GM12878 (cell line): ENCODE results near the gene SEPSECS. TPM values are rescaled to one million over a fixed set of nuclear protein-coding genes. Genes with fewer than 3 reads are reported as not detected.

Experiments
- ATAC-seq: fragments of 200-7000 bp; cut with Tn5 transposase; 3 replicates; pipeline ENCODE4 v1.9.1; 2020; ENCODE audit warnings: mild to moderate bottlenecking, moderate library complexity
- BruUV-seq: library from RNA; stranded (reverse); fragments of 400-500 nt; replicated peaks from 2 replicates; lab custom pipeline; 2021; lab: Mats Ljungman, UMichigan
- CTCF ChIA-PET: fragments of 300-600 bp; sonication (Branson Sonifier 250); formaldehyde crosslinking; extraction: SDS; loops from one replicate; lab custom pipeline; 2021; ENCODE audit warnings: inconsistent platforms; lab: Yijun Ruan, JAX
- POLR2A ChIA-PET: fragments of 350-600 bp; formaldehyde crosslinking; extraction: SDS; loops from one replicate; lab custom pipeline; 2021; ENCODE audit warnings: inconsistent platforms; lab: Charles Lee
- RAD21 ChIA-PET: fragments of 300-600 bp; sonication (Branson Sonifier 250); formaldehyde crosslinking; loops from one replicate; lab custom pipeline; 2023; ENCODE audit warnings: antibody characterized with exemption; ENCODE audit not compliant: unreplicated experiment; lab: Charles Lee
- SMC1A ChIA-PET: fragments of 300-600 bp; sonication (Branson Sonifier 250); formaldehyde crosslinking; loops from one replicate; lab custom pipeline; 2023; ENCODE audit not compliant: unreplicated experiment, uncharacterized antibody; lab: Charles Lee
- DNase-seq: peaks from one replicate; pipeline ENCODE4 v3.0.0-alpha.2; 2011; ENCODE audit warnings: low read depth, low spot score
- FAIRE-seq: peaks from 3 replicates; lab custom pipeline; 2011; peaks lifted over from hg19 to GRCh38; lab: Jason Lieb, UNC
- H2AFZ ChIP-seq: 2 replicates; pipeline ENCODE4 v1.6.0; 2011; ENCODE audit warnings: low read depth, low read length, control low read depth; ENCODE audit not compliant: control insufficient read depth
- H3K27ac ChIP-seq: 2 replicates; pipeline ENCODE4 v1.5.1; 2011; ENCODE audit warnings: control low read depth; ENCODE audit not compliant: control insufficient read depth, insufficient read depth
- H3K27me3 ChIP-seq, 2 experiments: replicated peaks in 1 of 2; 2 replicates each; pipeline versions ENCODE4 v1.6.0 to v1.6.1; 2011; ENCODE audit warnings: low read length in 1 of 2; ENCODE audit not compliant: control insufficient read depth in 2 of 2, insufficient read depth in 2 of 2
- H3K36me3 ChIP-seq, 2 experiments: 2 replicates each; pipeline ENCODE4 v1.5.1; 2011; ENCODE audit warnings: low read length in 1 of 2; ENCODE audit not compliant: control insufficient read depth in 2 of 2, insufficient read depth in 2 of 2
- H3K4me1 ChIP-seq: 2 replicates; pipeline ENCODE4 v1.6.1; 2011; ENCODE audit warnings: mild to moderate bottlenecking, low read length, moderate library complexity, mixed read lengths; ENCODE audit not compliant: control insufficient read depth, insufficient read depth
- H3K4me2 ChIP-seq: 2 replicates; pipeline ENCODE4 v1.6.0; 2011; ENCODE audit warnings: control low read depth; ENCODE audit not compliant: control insufficient read depth, insufficient read depth
- H3K4me3 ChIP-seq: fragments of 200-600 bp; sonication (generic); 2 replicates; pipeline ENCODE4 v1.5.1; 2016
- H3K79me2 ChIP-seq: 2 replicates; pipeline ENCODE4 v1.6.0; 2011; ENCODE audit warnings: low read length; ENCODE audit not compliant: control insufficient read depth, insufficient read depth
- H3K9ac ChIP-seq: 2 replicates; pipeline ENCODE4 v1.8.0; 2011; ENCODE audit warnings: low read length, control low read depth, mixed read lengths; ENCODE audit not compliant: control insufficient read depth, insufficient read depth
- H3K9me3 ChIP-seq: replicated peaks from 3 replicates; pipeline ENCODE4 v1.5.1; 2011; ENCODE audit warnings: mild to moderate bottlenecking, low read length; ENCODE audit not compliant: control insufficient read depth, insufficient read depth
- H4K20me1 ChIP-seq: 2 replicates; pipeline ENCODE4 v1.6.0; 2011; ENCODE audit not compliant: control insufficient read depth, insufficient read depth
- ATF3 ChIP-seq: IDR thresholded peaks from 2 replicates; pipeline ENCODE4 v1.6.1; 2011; ENCODE audit warnings: low read depth, mild to moderate bottlenecking, low read length, moderate library complexity, borderline replicate concordance; ENCODE audit errors: extremely low read depth
- ATF7 ChIP-seq: fragments of 450-650 bp; IDR thresholded peaks from 2 replicates; pipeline ENCODE4 v1.6.1; 2016; ENCODE audit warnings: low read depth, mild to moderate bottlenecking
- CREB1 ChIP-seq: IDR thresholded peaks from 2 replicates; pipeline ENCODE4 v1.6.1; 2012; ENCODE audit warnings: low read depth, mild to moderate bottlenecking, inconsistent platforms
- ESRRA ChIP-seq: IDR thresholded peaks from 2 replicates; pipeline ENCODE4 v1.6.1; 2012; ENCODE audit warnings: mild to moderate bottlenecking, low read length, improper control_type of control experiment
- HDAC2 ChIP-seq: fragments of 200-600 bp; sonication (generic); IDR thresholded peaks from 2 replicates; pipeline ENCODE4 v1.6.1; 2017
- MXI1 ChIP-seq: fragments of 150-350 bp; IDR thresholded peaks from 2 replicates; pipeline ENCODE4 v1.6.1; 2011; ENCODE audit warnings: low read depth, mild to moderate bottlenecking, inconsistent platforms, low read length, improper control_type of control experiment
- NBN ChIP-seq: fragments of 450-650 bp; IDR thresholded peaks from 2 replicates; pipeline ENCODE4 v1.6.1; 2016
- NFXL1 ChIP-seq: fragments of 450-650 bp; IDR thresholded peaks from 2 replicates; pipeline ENCODE4 v1.6.1; 2017; ENCODE audit warnings: antibody characterized with exemption, mild to moderate bottlenecking, borderline replicate concordance
- PAX5 ChIP-seq: IDR thresholded peaks from 2 replicates; pipeline ENCODE4 v1.6.1; 2011; ENCODE audit warnings: low read depth, low read length, borderline replicate concordance
- RFX5 ChIP-seq: IDR thresholded peaks from 2 replicates; pipeline ENCODE4 v1.6.1; 2011; ENCODE audit warnings: low read depth, low read length, improper control_type of control experiment
- SIN3A ChIP-seq: IDR thresholded peaks from 2 replicates; pipeline ENCODE4 v1.6.1; 2012; ENCODE audit warnings: low read depth, low read length, improper control_type of control experiment
- SMAD5 ChIP-seq: IDR thresholded peaks from 2 replicates; pipeline ENCODE4 v1.6.1; 2016; ENCODE audit warnings: antibody characterized with exemption, low read depth
- SMC3 ChIP-seq: IDR thresholded peaks from 2 replicates; pipeline ENCODE4 v1.6.1; 2011; ENCODE audit warnings: low read length, improper control_type of control experiment, borderline replicate concordance
- STAT3 ChIP-seq: IDR thresholded peaks from 2 replicates; pipeline ENCODE4 v1.6.1; 2011; ENCODE audit warnings: low read depth, low read length, improper control_type of control experiment
- TARDBP ChIP-seq: IDR thresholded peaks from 2 replicates; pipeline ENCODE4 v1.6.1; 2016; ENCODE audit warnings: borderline replicate concordance
- WGBS: methylation state at CpG from one replicate; pipeline ENCODE4 v1.1.6; 2016; ENCODE audit warnings: low lambda C conversion rate; ENCODE audit not compliant: insufficient replicate concordance, insufficient coverage; ENCODE audit errors: missing lambda C conversion rate; 5-methylcytosine and 5-hydroxymethylcytosine counted together
- in situ Hi-C: fragments of 300-500 bp; cut with MboI; formaldehyde crosslinking; loops from 9 replicates; pipeline ENCODE4 v1.14.3; 2018; ENCODE audit warnings: mixed read lengths
- intact Hi-C: fragments of 100-400 bp; cut with micrococcal nuclease; formaldehyde crosslinking; loops from one replicate; pipeline ENCODE4 v1.14.2; 2022; ENCODE audit not compliant: unreplicated experiment
- polyA plus RNA-seq, 11 experiments: library from polyadenylated mRNA; depleted of rRNA in 4 of 11; unstranded in 6 of 11; stranded (reverse) in 5 of 11; fragments of >200 nt; fragmentation: Nextera tagmentation in 4 of 11; fragmentation: Illumina TruSeq in 1 of 11; extraction: Ambion mirVana in 4 of 11; extraction: Trizol in 1 of 11; gene quantifications; 1 replicate in 1 of 11; 2 replicates in 10 of 11; pipeline versions ENCODE4 v1.2.1 to v1.2.3, GENCODE V29; 2011 to 2016; ENCODE audit warnings: inconsistent platforms in 2 of 11, missing spikeins in 2 of 11, low read depth in 1 of 11
- total RNA-seq, 4 experiments: library from RNA; depleted of rRNA in 3 of 4; stranded (reverse); fragments of >200 nt in 3 of 4; fragmentation: Illumina TruSeq in 1 of 4; extraction: Trizol in 1 of 4; gene quantifications; 2 replicates each; pipeline versions ENCODE4 v1.2.1 to v1.2.3, GENCODE V29; 2013 to 2021
- TF ChIP-seq, protein P1 (sequence below), 3 experiments: IDR thresholded peaks in 2 of 3; conservative IDR thresholded peaks in 1 of 3; 2 replicates each; pipeline ENCODE4 v1.5.1; 2011; ENCODE audit warnings: low read depth in 3 of 3, low read length in 3 of 3, mild to moderate bottlenecking in 3 of 3, control low read depth in 2 of 3, moderate library complexity in 2 of 3, inconsistent platforms in 1 of 3, mixed read lengths in 1 of 3; ENCODE audit not compliant: control insufficient read depth in 2 of 3, insufficient read depth in 1 of 3; ENCODE audit errors: extremely low read depth in 1 of 3
- TF ChIP-seq, protein P2 (sequence below): IDR thresholded peaks from 2 replicates; pipeline ENCODE4 v1.6.1; 2012; ENCODE audit warnings: mild to moderate bottlenecking, low read depth, low read length
- TF ChIP-seq, protein P3 (sequence below): IDR thresholded peaks from 2 replicates; pipeline ENCODE4 v1.6.1; 2011; ENCODE audit warnings: low read depth, low read length, improper control_type of control experiment, borderline replicate concordance

The SEPSECS gene
- total and polyA plus RNA-seq, 10 of the 15 experiments (the other 5 are each of a cell fraction or from before 2014, with no cell fraction given): 2.8 to 15.8 (median 7.2) TPM

GRCh38 chr4:25144870-25145481 is 15.3 kb downstream of the SEPSECS start:
- H3K9ac ChIP-seq: no peak overlapping the region
- H3K4me1 ChIP-seq: no peaks in the 10 kb centered on the region
- DNase-seq (no peak), FAIRE-seq (peak; percentile 38), ATAC-seq (peak; percentile 63)
- in situ Hi-C loops (no loop called here), intact Hi-C loops (loop anchor here (1.0 to 5.0 kb wide), 2 partner anchors 165 to 658 kb away; no protein-coding TSS in a partner anchor)
- SMC1A ChIA-PET: interaction anchor here (0.9 to 2.2 kb wide), 10 partner anchors 9 to 223 kb away, joined by 3 to 27 read pairs (median 8); partner anchors contain the start of gene SEPSECS
- BruUV-seq: no TSS peak
- H3K27me3 ChIP-seq: no peaks in the 10 kb centered on the region
- no peak overlapping the region for H3K4me3 ChIP-seq
- no peaks in the 10 kb centered on the region for H3K9me3 ChIP-seq
- 43% methylated on average over 1 of the region's 1 CpG for WGBS
- no peak overlapping the region for H3K4me2 ChIP-seq
- POLR2A ChIA-PET: interaction anchor here (1.3 kb wide), 1 partner anchor 15 kb away, joined by 5 read pairs; the partner anchor contains the start of gene SEPSECS
- H4K20me1 ChIP-seq: no peaks in the 10 kb centered on the region
- RAD21 ChIA-PET: interaction anchor here (0.7 to 2.2 kb wide), 5 partner anchors 10 to 164 kb away, joined by 3 to 17 read pairs (median 3); no protein-coding TSS in a partner anchor
- H3K36me3 ChIP-seq: no peaks in the 10 kb centered on the region; a peak in 1 of 4 replicates
- CTCF ChIA-PET: interaction anchor here (0.6 to 2.7 kb wide), 30 partner anchors 9 to 896 kb away, joined by 3 to 89 read pairs (median 5); partner anchors contain the start of genes PI4K2B and SEPSECS
- no peak overlapping the region for H3K27ac ChIP-seq
- no peaks in the 10 kb centered on the region for H3K79me2 ChIP-seq
- H2AFZ ChIP-seq: no peak overlapping the region
- TF ChIP-seq SIN3A (no peak), ATF7 (no peak), STAT3 (no peak), SMAD5 (no peak), HDAC2 (no peak), SMC3 (peak; percentile 28; the same call in 1 of the 2 replicates), PAX5 (no peak), ATF3 (no peak), ESRRA (no peak), RFX5 (no peak), TARDBP (no peak), CREB1 (no peak), NFXL1 (no peak), MXI1 (no peak), NBN (no peak)
- TF ChIP-seq, protein P1, sequence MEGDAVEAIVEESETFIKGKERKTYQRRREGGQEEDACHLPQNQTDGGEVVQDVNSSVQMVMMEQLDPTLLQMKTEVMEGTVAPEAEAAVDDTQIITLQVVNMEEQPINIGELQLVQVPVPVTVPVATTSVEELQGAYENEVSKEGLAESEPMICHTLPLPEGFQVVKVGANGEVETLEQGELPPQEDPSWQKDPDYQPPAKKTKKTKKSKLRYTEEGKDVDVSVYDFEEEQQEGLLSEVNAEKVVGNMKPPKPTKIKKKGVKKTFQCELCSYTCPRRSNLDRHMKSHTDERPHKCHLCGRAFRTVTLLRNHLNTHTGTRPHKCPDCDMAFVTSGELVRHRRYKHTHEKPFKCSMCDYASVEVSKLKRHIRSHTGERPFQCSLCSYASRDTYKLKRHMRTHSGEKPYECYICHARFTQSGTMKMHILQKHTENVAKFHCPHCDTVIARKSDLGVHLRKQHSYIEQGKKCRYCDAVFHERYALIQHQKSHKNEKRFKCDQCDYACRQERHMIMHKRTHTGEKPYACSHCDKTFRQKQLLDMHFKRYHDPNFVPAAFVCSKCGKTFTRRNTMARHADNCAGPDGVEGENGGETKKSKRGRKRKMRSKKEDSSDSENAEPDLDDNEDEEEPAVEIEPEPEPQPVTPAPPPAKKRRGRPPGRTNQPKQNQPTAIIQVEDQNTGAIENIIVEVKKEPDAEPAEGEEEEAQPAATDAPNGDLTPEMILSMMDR (IDR thresholded peaks at IDR 0.05 in 2 of 3, conservative IDR thresholded peaks at IDR 0.05 in 1 of 3; ENCODE audit: control insufficient read depth in 2 of 3, extremely low read depth in 1 of 3, insufficient read depth in 1 of 3, low read depth in 3 of 3, low read length in 3 of 3): peak; percentile 35 to 52 (median 52); a peak in 5 of 6 replicates
- TF ChIP-seq, protein P2, sequence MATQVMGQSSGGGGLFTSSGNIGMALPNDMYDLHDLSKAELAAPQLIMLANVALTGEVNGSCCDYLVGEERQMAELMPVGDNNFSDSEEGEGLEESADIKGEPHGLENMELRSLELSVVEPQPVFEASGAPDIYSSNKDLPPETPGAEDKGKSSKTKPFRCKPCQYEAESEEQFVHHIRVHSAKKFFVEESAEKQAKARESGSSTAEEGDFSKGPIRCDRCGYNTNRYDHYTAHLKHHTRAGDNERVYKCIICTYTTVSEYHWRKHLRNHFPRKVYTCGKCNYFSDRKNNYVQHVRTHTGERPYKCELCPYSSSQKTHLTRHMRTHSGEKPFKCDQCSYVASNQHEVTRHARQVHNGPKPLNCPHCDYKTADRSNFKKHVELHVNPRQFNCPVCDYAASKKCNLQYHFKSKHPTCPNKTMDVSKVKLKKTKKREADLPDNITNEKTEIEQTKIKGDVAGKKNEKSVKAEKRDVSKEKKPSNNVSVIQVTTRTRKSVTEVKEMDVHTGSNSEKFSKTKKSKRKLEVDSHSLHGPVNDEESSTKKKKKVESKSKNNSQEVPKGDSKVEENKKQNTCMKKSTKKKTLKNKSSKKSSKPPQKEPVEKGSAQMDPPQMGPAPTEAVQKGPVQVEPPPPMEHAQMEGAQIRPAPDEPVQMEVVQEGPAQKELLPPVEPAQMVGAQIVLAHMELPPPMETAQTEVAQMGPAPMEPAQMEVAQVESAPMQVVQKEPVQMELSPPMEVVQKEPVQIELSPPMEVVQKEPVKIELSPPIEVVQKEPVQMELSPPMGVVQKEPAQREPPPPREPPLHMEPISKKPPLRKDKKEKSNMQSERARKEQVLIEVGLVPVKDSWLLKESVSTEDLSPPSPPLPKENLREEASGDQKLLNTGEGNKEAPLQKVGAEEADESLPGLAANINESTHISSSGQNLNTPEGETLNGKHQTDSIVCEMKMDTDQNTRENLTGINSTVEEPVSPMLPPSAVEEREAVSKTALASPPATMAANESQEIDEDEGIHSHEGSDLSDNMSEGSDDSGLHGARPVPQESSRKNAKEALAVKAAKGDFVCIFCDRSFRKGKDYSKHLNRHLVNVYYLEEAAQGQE: no peak
- TF ChIP-seq, protein P3, sequence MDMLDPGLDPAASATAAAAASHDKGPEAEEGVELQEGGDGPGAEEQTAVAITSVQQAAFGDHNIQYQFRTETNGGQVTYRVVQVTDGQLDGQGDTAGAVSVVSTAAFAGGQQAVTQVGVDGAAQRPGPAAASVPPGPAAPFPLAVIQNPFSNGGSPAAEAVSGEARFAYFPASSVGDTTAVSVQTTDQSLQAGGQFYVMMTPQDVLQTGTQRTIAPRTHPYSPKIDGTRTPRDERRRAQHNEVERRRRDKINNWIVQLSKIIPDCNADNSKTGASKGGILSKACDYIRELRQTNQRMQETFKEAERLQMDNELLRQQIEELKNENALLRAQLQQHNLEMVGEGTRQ: no peak
